T-cell (primary cell): ENCODE data around the gene AMELX. TPM values are rescaled to one million over a fixed set of nuclear protein-coding genes. Genes with fewer than 3 reads are reported as not detected.

Source experiments
- ATAC-seq, 4 experiments: fragments of 200-7000 bp in 3 of 4; fragments of 150-1000 bp in 1 of 4; cut with Tn5 transposase; replicated peaks in 1 of 4; 1 replicate in 3 of 4; 2 replicates in 1 of 4; pipeline ENCODE4 v1.10.0; 2021; ENCODE audit warnings: moderate library complexity in 3 of 4, mild to moderate bottlenecking in 2 of 4, moderate number of reproducible peaks in 1 of 4
- CTCF ChIA-PET, 2 donors: fragments of 300-600 bp; sonication (Branson Sonifier 250); formaldehyde crosslinking; loops; one replicate each; lab custom pipeline; 2022; ENCODE audit warnings: antibody characterized with exemption in 2 of 2; lab: Charles Lee
- POLR2A ChIA-PET, 2 donors: fragments of 300-600 bp; sonication (Branson Sonifier 250); formaldehyde crosslinking; loops; one replicate each; lab custom pipeline; 2022; ENCODE audit warnings: antibody characterized with exemption in 2 of 2; lab: Charles Lee
- DNase-seq, 35 experiments: peaks; one replicate each; pipeline versions ENCODE4 v3.0.0 to v3.0.0-alpha.2; 2013 to 2023
- H3K27ac ChIP-seq: one replicate; pipeline ENCODE4 v1.5.1; 2013; ENCODE audit warnings: low read length
- H3K27me3 ChIP-seq, 2 experiments: replicated peaks in 1 of 2; 1 replicate in 1 of 2; 2 replicates in 1 of 2; pipeline versions ENCODE4 v1.6.1 to v1.7.0; 2013; ENCODE audit warnings: low read length in 1 of 2, mixed read lengths in 1 of 2; ENCODE audit not compliant: control insufficient read depth in 2 of 2, insufficient read depth in 2 of 2; ENCODE audit errors: extremely low read depth in 1 of 2
- H3K36me3 ChIP-seq, 2 donors: 1 replicate in 1 of 2; 2 replicates in 1 of 2; pipeline versions ENCODE4 v1.6.1 to v1.7.0; 2013; ENCODE audit warnings: low read length in 1 of 2; ENCODE audit not compliant: control insufficient read depth in 2 of 2, insufficient read depth in 1 of 2; ENCODE audit errors: extremely low read depth in 1 of 2
- H3K4me1 ChIP-seq, 2 experiments: 1 replicate in 1 of 2; 2 replicates in 1 of 2; pipeline versions ENCODE4 v1.6.1 to v1.7.0; 2013; ENCODE audit warnings: low read length in 2 of 2, mixed read lengths in 1 of 2; ENCODE audit not compliant: insufficient read depth in 2 of 2, control insufficient read depth in 1 of 2; ENCODE audit errors: extremely low read depth in 1 of 2
- H3K4me3 ChIP-seq, 2 donors: 1 replicate in 1 of 2; 2 replicates in 1 of 2; pipeline versions ENCODE4 v1.5.1 to v1.7.0; 2013; ENCODE audit warnings: mild to moderate bottlenecking in 2 of 2, low read length in 1 of 2, moderate library complexity in 1 of 2; ENCODE audit not compliant: control insufficient read depth in 1 of 2; ENCODE audit errors: extremely low read depth in 1 of 2
- H3K9me3 ChIP-seq: 2 replicates; pipeline ENCODE4 v1.7.0; 2013
- H3K27ac Mint-ChIP-seq, 2 donors: one replicate each; pipeline ENCODE4 v1.8.0; 2020 to 2021; ENCODE audit warnings: mild to moderate bottlenecking in 2 of 2, mixed read lengths in 2 of 2
- H3K27me3 Mint-ChIP-seq, 2 donors: one replicate each; pipeline ENCODE4 v1.8.0; 2021 to 2022; ENCODE audit warnings: mixed read lengths in 2 of 2
- H3K36me3 Mint-ChIP-seq: one replicate; pipeline ENCODE4 v1.8.0; 2021; ENCODE audit warnings: mixed read lengths
- H3K4me1 Mint-ChIP-seq, 3 donors: one replicate each; pipeline ENCODE4 v1.8.0; 2020 to 2022; ENCODE audit warnings: mixed read lengths in 3 of 3, mild to moderate bottlenecking in 1 of 3
- H3K4me3 Mint-ChIP-seq, 3 donors: one replicate each; pipeline ENCODE4 v1.8.0; 2020 to 2022; ENCODE audit warnings: mild to moderate bottlenecking in 3 of 3, mixed read lengths in 3 of 3, moderate library complexity in 3 of 3
- H3K9me3 Mint-ChIP-seq, 3 donors: one replicate each; pipeline ENCODE4 v1.8.0; 2020 to 2022; ENCODE audit warnings: mixed read lengths in 3 of 3
- WGBS: methylation state at CpG from one replicate; pipeline ENCODE4 v1.1.5; 2013; ENCODE audit warnings: missing lambda C conversion rate; ENCODE audit not compliant: insufficient coverage; 5-methylcytosine and 5-hydroxymethylcytosine counted together
- total RNA-seq, 35 experiments: library from RNA in 6 of 35; stranded (reverse) in 6 of 35; fragments of 120-200 nt in 1 of 35; gene quantifications; one replicate each; pipeline versions ENCODE4 v1.2.1 to v1.2.4 and lab custom pipeline; 2013 to 2026

Gene AMELX
- total RNA-seq, 5 donors from 2014 or later (not counting 1 experiment from before 2014, with no cell fraction given) = not detected

DNA sequence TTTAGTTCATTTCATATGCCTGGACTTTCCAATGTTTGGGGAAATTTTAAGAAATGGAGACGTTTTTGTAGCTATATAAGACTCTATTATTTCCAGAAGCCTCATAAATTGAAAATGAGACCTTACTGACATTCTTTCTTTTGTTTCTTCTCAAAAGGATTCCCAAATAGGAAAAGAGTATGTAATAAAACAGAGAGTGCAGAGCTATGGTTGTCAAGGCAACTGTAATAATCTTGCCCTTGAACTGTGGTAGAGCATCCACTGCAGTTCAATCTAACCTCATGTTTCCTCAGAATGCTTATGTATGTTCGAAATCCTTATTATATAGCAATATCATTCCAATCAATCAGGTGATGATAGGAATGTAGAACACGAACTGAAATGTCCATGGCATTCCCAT lies 54.1 kb downstream of the AMELX start:
- Histone ChIP-seq H3K4me1 (peaks cover 0 to 2% of the 10 kb centered on the region in 2 experiments), H3K27ac (no peak overlapping the region), H3K36me3 (no peaks in the 10 kb centered on the region), H3K9me3 (no peaks in the 10 kb centered on the region), H3K4me3 (no peak overlapping the region), H3K27me3 (no peaks in the 10 kb centered on the region)
- no CpG with 5 or more reads among the region's 3 CpGs for WGBS
- Mint-ChIP-seq H3K36me3 (no peaks in the 10 kb centered on the region), H3K4me1 (no peaks in the 10 kb centered on the region), H3K27ac (no peak overlapping the region), H3K27me3 (peaks cover 0 to 5% of the 10 kb centered on the region in 2 donors), H3K4me3 (no peak overlapping the region), H3K9me3 (no peaks in the 10 kb centered on the region)
- ATAC-seq = no peak
- CTCF ChIA-PET = no interaction called here
- POLR2A ChIA-PET = no interaction called here
- no peak for DNase-seq

GRCh38 chrX:11349020-11349419 lies 55.8 kb downstream of the AMELX start:
- ChIA-PET CTCF (interaction anchor here in 1 of 2 donors (0.6 kb wide), 1 partner anchor 9 kb away, joined by 4 read pairs; no protein-coding TSS in a partner anchor), POLR2A (no interaction called here)
- Mint-ChIP-seq H3K4me3 (no peak overlapping the region), H3K4me1 (no peaks in the 10 kb centered on the region), H3K36me3 (no peaks in the 10 kb centered on the region), H3K27ac (no peak overlapping the region), H3K9me3 (no peaks in the 10 kb centered on the region), H3K27me3 (peaks cover 0 to 10% of the 10 kb centered on the region in 2 donors)
- DNase-seq (no peak), ATAC-seq (no peak)
- WGBS = no CpG with 5 or more reads among the region's 1 CpG
- no peaks in the 10 kb centered on the region for H3K36me3 ChIP-seq
- H3K4me1 ChIP-seq = peaks cover 0 to 2% of the 10 kb centered on the region in 2 experiments
- H3K27ac ChIP-seq = no peak overlapping the region
- no peaks in the 10 kb centered on the region for H3K27me3 ChIP-seq
- no peak overlapping the region for H3K4me3 ChIP-seq
- no peaks in the 10 kb centered on the region for H3K9me3 ChIP-seq

- H3K4me1 Mint-ChIP-seq = no peaks in the 10 kb centered on the region
- ChIA-PET CTCF (no interaction called here), POLR2A (no interaction called here)
- peaks cover 0 to 10% of the 10 kb centered on the region in 2 donors for H3K27me3 Mint-ChIP-seq
- Histone ChIP-seq H3K9me3 (no peaks in the 10 kb centered on the region), H3K27ac (no peak overlapping the region), H3K36me3 (no peaks in the 10 kb centered on the region), H3K27me3 (no peaks in the 10 kb centered on the region), H3K4me1 (peaks cover 0 to 2% of the 10 kb centered on the region in 2 experiments), H3K4me3 (no peak overlapping the region)
- ATAC-seq (no peak), DNase-seq (no peak)
- no peak overlapping the region for H3K4me3 Mint-ChIP-seq
- no CpG with 5 or more reads among the region's 2 CpGs for WGBS
- H3K27ac Mint-ChIP-seq = no peak overlapping the region
- H3K9me3 Mint-ChIP-seq = no peaks in the 10 kb centered on the region
- H3K36me3 Mint-ChIP-seq = no peaks in the 10 kb centered on the region
Measured at GRCh38 chrX:11349661-11350337, 56.6 kb downstream of the AMELX start.

Other genes starting within 250 kb of the AMELX start
- 10 to 100 TPM in 3 of 5 donors, 1 to 10 TPM in 2; 7.1 to 17.0 (median 15.3) TPM for gene HCCS, start 182.1 kb upstream of the AMELX start, total RNA-seq